AG04449 (cell line): ENCODE measurements around the gene DOCK11.

ENCODE experiments used
- CTCF ChIA-PET: fragments of 350-600 bp; formaldehyde crosslinking; extraction: SDS; loops from one replicate; lab custom pipeline; 2021; ENCODE audit warnings: antibody characterized with exemption; lab: Yijun Ruan, JAX
- POLR2A ChIA-PET: fragments of 400-600, 350-600 bp; formaldehyde crosslinking; extraction: SDS; loops from one replicate; lab custom pipeline; 2020; ENCODE audit warnings: antibody characterized with exemption, inconsistent platforms; lab: Yijun Ruan, JAX
- DNase-seq: peaks from one replicate; pipeline ENCODE4 v3.0.0-alpha.2; 2010; ENCODE audit warnings: low read depth, low spot score
- H3K4me3 ChIP-seq: 2 replicates; pipeline ENCODE4 v1.5.1; 2011; ENCODE audit warnings: low read depth, mild to moderate bottlenecking, control low read depth, low read length
- CTCF ChIP-seq: IDR thresholded peaks from one replicate; pipeline ENCODE4 v1.5.1; 2011; ENCODE audit warnings: mild to moderate bottlenecking, moderate library complexity, low read length, control low read depth, inconsistent platforms; ENCODE audit not compliant: insufficient read depth; ENCODE audit errors: missing control alignments

Gene DOCK11

DNA sequence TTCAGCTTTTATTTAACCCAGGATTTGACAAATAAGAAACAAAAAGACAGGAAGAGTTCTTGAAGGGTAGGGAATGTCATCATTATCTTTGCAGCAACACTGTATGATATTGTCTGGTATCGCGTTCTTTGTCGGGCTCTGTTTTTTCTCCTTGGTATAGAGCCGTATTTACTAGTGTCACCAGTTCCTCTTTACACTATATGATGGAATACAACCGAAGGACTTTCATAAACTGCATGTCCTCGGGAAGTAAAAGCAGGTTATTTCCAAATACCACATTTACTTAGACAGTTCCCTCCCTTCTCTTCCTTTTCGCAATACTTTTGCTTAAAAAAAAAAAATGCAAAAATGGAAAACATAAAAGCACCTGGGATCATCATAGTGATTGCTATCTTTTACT lies 135.2 kb downstream of the DOCK11 start:
- ChIA-PET CTCF (no interaction called here), POLR2A (no interaction called here)
- DNase-seq = no peak
- TF ChIP-seq CTCF = no peak
- H3K4me3 ChIP-seq = no peak overlapping the region

DNA sequence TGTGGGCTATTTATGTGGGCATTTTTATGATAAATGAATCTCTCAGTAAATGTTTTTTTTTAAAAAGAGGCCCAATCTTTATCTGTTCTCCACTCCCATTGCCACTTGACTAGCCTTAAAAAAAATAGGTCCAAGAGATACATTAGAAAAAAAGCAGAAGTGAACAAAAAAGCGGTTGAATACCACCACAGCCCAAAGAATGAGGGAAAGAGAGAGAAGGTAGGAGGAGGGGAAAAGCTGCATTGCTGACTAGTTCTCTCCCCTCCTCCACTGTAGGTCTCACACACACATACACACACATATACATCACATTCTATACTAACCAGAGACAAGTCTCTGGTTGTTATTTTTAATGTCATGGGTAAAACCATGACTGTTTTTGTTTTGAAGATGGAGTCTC lies 136.0 kb downstream of the DOCK11 start:
- DNase-seq = no peak
- ChIA-PET CTCF (no interaction called here), POLR2A (no interaction called here)
- no peak overlapping the region for H3K4me3 ChIP-seq
- TF ChIP-seq CTCF = no peak

- no peak for TF ChIP-seq CTCF
- no peak for DNase-seq
- CTCF ChIA-PET = interaction anchor here (1.1 kb wide), 1 partner anchor 95 kb away, joined by 3 read pairs; no protein-coding TSS in a partner anchor
- POLR2A ChIA-PET = no interaction called here
- H3K4me3 ChIP-seq = no peak overlapping the region
Measured at GRCh38 chrX:118632862-118633261, 137.2 kb downstream of the DOCK11 start.

DNA sequence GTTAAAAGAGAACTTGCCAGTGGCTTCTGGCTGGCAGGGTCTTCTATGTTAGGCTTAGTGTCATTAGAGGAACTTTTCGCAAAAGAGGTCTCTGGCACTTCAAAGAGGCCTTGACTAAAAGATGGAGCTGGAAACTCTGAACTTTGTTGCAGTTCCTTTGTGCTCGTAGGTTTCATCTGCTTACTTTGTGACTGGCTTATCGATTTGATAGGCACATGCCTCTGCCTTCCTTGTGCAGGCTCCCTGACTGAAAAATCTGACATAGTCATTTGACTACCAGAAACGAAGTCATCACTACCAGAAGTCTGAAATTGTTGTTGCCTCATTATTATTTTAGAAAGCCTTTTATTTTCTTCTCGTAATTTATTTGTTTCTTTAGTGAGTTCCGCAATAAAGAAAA lies 137.9 kb downstream of the DOCK11 start:
- POLR2A ChIA-PET = no interaction called here
- DNase-seq = no peak
- TF ChIP-seq CTCF = no peak
- no peak overlapping the region for H3K4me3 ChIP-seq
- CTCF ChIA-PET = interaction anchor here (3.5 kb wide), 1 partner anchor 10 kb away, joined by 19 read pairs; no protein-coding TSS in a partner anchor

DNA sequence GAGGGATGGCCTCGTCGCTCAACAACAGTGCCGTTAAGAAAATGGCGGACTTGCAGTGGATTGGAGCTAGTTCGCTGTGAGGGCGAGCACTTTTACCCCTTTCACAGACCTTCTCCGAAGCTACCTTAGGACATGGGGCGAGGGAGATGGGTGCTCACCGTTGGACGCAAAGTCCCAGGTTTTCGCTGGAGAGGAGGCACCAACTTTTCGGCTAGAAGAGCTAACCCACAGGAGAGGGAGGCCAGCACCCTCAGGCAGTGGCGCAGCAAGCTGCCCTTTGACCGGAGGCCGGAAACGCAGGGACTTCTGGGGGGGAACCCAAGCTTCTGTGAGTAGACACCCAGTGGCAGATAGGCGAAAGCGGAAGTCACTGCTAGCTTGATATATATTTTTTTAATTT lies 138.7 kb downstream of the DOCK11 start:
- no peak overlapping the region for H3K4me3 ChIP-seq
- no peak for DNase-seq
- TF ChIP-seq CTCF = no peak
- ChIA-PET POLR2A (no interaction called here), CTCF (interaction anchor here (1.2 to 5.5 kb wide), 3 partner anchors 9 to 174 kb away, joined by 3 to 38 read pairs (median 19); no protein-coding TSS in a partner anchor)

- H3K4me3 ChIP-seq = no peak overlapping the region
- ChIA-PET CTCF (interaction anchor here (1.0 to 5.5 kb wide), 3 partner anchors 10 to 170 kb away, joined by 3 to 38 read pairs (median 3); no protein-coding TSS in a partner anchor), POLR2A (no interaction called here)
- DNase-seq = no peak
- TF ChIP-seq CTCF = no peak
Measured at GRCh38 chrX:118637997-118638396, 142.4 kb downstream of the DOCK11 start.
